ENCODE results near the gene OR51B5.
"Not testable (repeated sequence)": the region's sequence is repeated elsewhere in the genome, so short reads cannot be mapped to it uniquely, and the experiment has no call there.

OR51B5 gene

GRCh38 chr11:5343474-5344335, at the start of gene OR51B5:
Gene OR51B5 (minus strand): TSS chr11:5343524. CDS start chr11:5343524, 0 bp downstream.
- no peak for DNase-seq (ENCODE audit: low read depth in 2 of 3, low spot score in 1 of 3)

GRCh38 chr11:5390210-5390609, 46.9 kb upstream of the OR51B5 start:
- no peak for DNase-seq (ENCODE audit: low read depth in 2 of 3, low spot score in 1 of 3)

DNA sequence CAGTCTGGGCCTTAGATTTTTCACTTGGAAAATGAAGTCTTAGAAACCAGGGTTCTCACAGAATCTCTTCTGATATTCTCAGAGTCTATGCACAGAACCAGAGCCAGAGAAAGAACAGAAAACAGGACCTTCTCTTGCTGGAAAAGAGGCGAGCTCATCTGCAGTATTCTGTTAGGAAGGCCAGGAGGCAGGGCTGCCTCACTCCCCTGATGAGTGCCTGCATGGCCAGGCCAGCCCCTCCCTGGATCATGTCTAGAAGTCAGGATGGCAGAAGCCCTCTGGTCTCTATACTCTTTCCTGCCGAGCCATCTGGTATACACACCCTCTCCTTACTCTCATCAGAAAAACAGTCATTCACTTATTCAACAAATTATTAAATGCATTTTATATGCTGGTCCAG, 41.0 kb upstream of the OR51B5 start:
- no peak for DNase-seq (ENCODE audit: low read depth in 2 of 3, low spot score in 1 of 3)

GRCh38 chr11:5383576-5383975, 40.3 kb upstream of the OR51B5 start, which contains the start of gene OR51M1:
Gene OR51M1 (plus strand): TSS chr11:5383812. CDS start chr11:5389399, 5,587 bp downstream.
- DNase-seq (ENCODE audit: low read depth in 2 of 3, low spot score in 1 of 3): no peak

DNA sequence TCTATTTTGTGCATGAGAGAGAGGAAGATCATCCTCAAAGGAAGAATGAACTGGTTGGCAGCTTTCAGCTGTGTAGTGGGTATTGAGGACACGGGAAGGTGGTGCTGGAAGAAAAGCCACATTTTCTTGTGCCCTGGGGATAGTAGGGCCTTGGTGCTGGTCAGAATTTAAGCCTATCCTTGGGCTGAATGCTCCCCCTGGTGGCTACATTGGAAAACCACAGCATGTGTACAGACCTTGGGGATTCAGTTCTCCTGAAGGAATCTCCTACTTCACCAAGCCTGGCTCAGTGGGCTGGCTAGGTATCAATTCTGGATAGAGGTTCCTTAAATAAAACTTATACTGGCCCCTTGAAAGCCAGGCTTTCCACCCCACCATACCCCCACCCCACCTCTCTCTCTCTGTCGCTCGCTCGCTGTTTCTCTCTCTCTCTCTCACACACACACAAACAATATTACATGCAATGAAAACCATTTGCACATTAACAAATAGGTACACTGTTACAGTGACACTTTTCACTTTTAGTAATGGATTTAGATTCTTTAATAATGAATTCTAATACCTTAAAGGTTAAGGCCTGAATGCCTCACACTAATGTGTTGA, 37.5 kb upstream of the OR51B5 start:
- peak; percentile 2 to 37 (median 10) for DNase-seq (ENCODE audit: low read depth in 2 of 3, low spot score in 1 of 3)

DNA sequence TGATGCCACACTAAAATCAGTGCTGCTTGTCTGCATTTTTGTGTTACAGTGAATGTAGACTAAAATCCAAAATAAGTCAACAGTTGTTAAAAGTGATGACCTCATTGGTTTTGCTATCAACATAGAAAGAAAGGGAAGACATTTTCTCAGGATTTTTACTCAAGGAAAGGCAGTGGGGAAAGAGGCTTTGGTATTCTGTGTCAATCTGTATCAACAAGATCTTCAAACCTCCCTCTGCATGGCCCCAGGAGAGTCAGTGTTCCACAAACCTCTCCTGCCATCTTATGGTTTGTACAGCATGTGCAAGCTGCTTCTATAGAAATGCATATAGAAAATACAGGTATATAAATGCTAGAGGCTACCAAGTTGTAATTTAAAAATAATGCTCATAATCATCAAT, 26.5 kb upstream of the OR51B5 start:
- DNase-seq (ENCODE audit: low read depth in 2 of 3, low spot score in 1 of 3): no peak

GRCh38 chr11:5368502-5369043, 25.2 kb upstream of the OR51B5 start:
- no peak for DNase-seq (ENCODE audit: low read depth in 2 of 3, low spot score in 1 of 3)

- no peak for DNase-seq (ENCODE audit: low read depth in 2 of 3, low spot score in 1 of 3)
Observed at GRCh38 chr11:5367448-5368074, 24.2 kb upstream of the OR51B5 start.

- DNase-seq (ENCODE audit: low read depth in 2 of 3, low spot score in 1 of 3): no peak
Observed at GRCh38 chr11:5366856-5367255, 23.5 kb upstream of the OR51B5 start.

GRCh38 chr11:5366365-5366764, 23.0 kb upstream of the OR51B5 start:
- not testable (repeated sequence) for DNase-seq (ENCODE audit: low read depth in 2 of 3, low spot score in 1 of 3)

GRCh38 chr11:5364214-5364613, 20.9 kb upstream of the OR51B5 start:
- DNase-seq (ENCODE audit: low read depth in 2 of 3, low spot score in 1 of 3): no peak

- no peak for DNase-seq (ENCODE audit: low read depth in 2 of 3, low spot score in 1 of 3)
Observed at GRCh38 chr11:5363679-5364078, 20.4 kb upstream of the OR51B5 start.

GRCh38 chr11:5362017-5362625, 18.8 kb upstream of the OR51B5 start:
- no peak for DNase-seq (ENCODE audit: low read depth in 2 of 3, low spot score in 1 of 3)

GRCh38 chr11:5356031-5356430, 12.7 kb upstream of the OR51B5 start:
- DNase-seq (ENCODE audit: low read depth in 2 of 3, low spot score in 1 of 3): not testable (repeated sequence)

DNA sequence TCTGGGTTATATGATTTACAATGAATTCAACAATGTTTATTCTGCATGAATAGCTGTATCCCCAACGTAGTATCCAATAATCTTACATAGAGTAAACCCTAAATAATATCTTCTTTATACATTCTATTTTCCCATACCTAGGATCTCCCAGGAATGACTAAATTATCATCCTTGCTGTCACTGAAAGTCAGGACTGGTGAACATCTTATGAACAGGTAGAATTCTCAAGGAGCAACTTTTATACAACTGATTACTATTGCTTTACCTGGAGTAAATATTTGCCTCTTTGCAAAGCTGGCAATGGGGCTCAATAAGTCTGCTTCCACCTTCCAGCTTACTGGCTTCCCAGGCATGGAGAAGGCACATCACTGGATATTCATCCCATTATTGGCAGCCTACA, 7.9 kb upstream of the OR51B5 start, which contains the start of gene OR51B6:
TSS of gene OR51B6 (plus strand) at position 301 of the 400 bp plus-strand sequence. CDS start at position 301, 0 bp downstream.
- DNase-seq (ENCODE audit: low read depth in 2 of 3, low spot score in 1 of 3): no peak

- DNase-seq (ENCODE audit: low read depth in 2 of 3, low spot score in 1 of 3): no peak
Observed at GRCh38 chr11:5349550-5349949, 6.2 kb upstream of the OR51B5 start.

GRCh38 chr11:5348551-5349194, 5.3 kb upstream of the OR51B5 start:
- no peak for DNase-seq (ENCODE audit: low read depth in 2 of 3, low spot score in 1 of 3)

DNA sequence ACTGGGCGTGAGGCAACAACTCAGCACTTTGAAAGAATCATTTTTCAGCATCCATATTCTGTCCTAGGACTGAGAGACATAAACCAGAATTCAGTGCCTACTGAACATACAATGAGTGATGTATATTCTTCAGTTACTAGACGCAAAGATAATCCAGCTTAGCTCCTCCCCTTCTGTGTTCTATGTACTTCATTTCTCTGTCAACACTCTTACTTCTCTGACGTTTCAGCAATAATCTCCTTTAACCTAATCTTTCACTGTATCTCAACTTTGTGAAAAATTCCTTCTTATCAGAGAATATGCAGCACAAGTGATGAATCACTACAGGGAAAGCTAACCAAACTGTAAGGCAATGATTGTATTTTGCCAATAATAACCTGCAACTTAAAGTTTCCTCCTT, 2.5 kb upstream of the OR51B5 start:
- no peak for DNase-seq (ENCODE audit: low read depth in 2 of 3, low spot score in 1 of 3)

- DNase-seq (ENCODE audit: low read depth in 2 of 3, low spot score in 1 of 3): no peak
Observed at GRCh38 chr11:5339771-5340322, 3.5 kb downstream of the OR51B5 start.

DNA sequence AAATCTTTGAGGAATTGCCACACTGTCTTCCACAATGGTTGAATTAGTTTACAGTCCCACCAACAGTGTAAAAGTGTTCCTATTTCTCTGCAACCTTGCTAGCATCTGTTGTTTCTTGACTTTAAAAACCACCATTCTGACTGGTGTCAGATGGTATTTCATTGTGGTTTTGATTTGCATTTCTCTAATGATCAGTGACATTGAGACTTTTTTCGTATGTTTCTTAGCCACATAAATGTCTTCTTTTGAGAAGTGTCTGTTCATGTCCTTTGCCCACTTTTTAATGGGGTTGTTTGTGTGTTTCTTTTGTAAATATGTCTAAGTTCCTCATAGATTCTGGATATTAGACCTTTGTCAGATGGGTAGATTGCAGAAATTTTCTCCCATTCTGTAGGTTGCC, 6.1 kb downstream of the OR51B5 start:
- not testable (repeated sequence) for DNase-seq (ENCODE audit: low read depth in 2 of 3, low spot score in 1 of 3)
